Measurements from ENCODE around the gene PRB2.
"Not testable (repeated sequence)": the region's sequence is repeated elsewhere in the genome, so short reads cannot be mapped to it uniquely, and the experiment has no call there.

GRCh38 chr12:11377420-11377819 is 17.9 kb downstream of the PRB2 start:
- not testable (repeated sequence) for TF ChIP-seq POLR2A, CTCF (IDR thresholded peaks at IDR 0.05)

Measured in testis (tissue), 2 donors.